ENCODE data around the gene PLEKHA3.

DNA sequence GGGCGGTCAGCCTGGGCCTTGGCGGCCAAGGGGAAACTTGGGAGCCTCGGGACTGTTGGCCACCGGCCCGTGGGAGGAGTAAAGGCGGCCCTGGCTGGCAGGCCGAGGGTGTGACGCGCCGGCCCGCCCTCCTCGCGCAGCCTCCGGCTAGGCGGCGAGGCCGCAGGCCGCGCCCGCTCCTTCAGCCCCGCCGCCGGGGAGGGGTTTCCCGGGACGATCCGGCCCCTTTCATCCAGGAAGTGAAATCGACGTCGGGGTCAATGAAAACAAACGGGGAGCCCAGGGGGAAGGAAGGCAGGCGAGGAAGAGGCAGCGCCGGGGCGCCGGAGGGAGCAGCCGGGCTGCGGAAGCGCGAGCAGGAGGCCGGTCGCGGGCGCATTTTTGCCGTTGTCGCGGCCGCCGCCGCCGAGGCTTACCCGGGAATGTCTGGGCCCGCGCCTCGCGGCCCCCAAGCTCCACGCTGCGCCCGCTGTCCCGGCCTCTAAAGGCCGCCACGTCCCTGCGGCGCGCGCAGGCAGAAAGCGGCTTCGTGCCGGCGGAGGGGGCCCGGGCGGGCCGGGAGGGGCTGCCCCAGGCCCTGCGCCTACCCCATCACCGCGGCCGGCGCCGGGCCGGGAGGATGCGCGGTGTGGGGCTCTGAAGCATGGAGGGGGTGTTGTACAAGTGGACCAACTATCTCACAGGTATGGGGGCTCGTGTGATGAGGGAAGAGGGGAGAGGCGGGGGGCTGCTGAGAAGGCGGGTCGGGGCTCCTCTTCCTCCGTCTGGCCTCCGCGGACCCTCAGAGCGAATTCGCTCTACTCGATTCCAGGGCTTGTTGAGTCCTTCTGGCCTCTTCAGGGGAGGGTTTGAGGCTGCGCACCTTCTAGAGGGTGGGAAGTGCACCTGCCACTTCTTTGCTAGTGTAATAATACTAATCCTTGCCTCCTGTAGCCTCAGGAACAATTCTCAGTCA, at the start of gene PLEKHA3:
- TF ChIP-seq POLR2AphosphoS5 (IDR thresholded peaks at IDR 0.05), result peak; percentile 54 to 78 (median 72)
- TF ChIP-seq, protein P1, sequence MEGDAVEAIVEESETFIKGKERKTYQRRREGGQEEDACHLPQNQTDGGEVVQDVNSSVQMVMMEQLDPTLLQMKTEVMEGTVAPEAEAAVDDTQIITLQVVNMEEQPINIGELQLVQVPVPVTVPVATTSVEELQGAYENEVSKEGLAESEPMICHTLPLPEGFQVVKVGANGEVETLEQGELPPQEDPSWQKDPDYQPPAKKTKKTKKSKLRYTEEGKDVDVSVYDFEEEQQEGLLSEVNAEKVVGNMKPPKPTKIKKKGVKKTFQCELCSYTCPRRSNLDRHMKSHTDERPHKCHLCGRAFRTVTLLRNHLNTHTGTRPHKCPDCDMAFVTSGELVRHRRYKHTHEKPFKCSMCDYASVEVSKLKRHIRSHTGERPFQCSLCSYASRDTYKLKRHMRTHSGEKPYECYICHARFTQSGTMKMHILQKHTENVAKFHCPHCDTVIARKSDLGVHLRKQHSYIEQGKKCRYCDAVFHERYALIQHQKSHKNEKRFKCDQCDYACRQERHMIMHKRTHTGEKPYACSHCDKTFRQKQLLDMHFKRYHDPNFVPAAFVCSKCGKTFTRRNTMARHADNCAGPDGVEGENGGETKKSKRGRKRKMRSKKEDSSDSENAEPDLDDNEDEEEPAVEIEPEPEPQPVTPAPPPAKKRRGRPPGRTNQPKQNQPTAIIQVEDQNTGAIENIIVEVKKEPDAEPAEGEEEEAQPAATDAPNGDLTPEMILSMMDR (IDR thresholded peaks at IDR 0.05), result no peak
